HCT116 (cell line): ENCODE data around the gene POR.

Experiments used
- CEBPB ChIP-seq: IDR thresholded peaks from 2 replicates; pipeline ENCODE4 v1.6.1; 2012; ENCODE audit warnings: low read depth
- ELF1 ChIP-seq: IDR thresholded peaks from 2 replicates; pipeline ENCODE4 v1.6.1; 2012; ENCODE audit warnings: low read depth, borderline replicate concordance
- EZH2 ChIP-seq: fragments of 200-600 bp; sonication (generic); IDR thresholded peaks from 2 replicates; pipeline ENCODE4 v1.6.1; 2017; ENCODE audit warnings: antibody characterized with exemption, mixed run types
- POLR2A ChIP-seq: IDR thresholded peaks from 2 replicates; pipeline ENCODE4 v1.7.0; 2011; ENCODE audit warnings: borderline replicate concordance; ENCODE audit not compliant: insufficient read depth, insufficient read length; ENCODE audit errors: extremely low read depth
- POLR2AphosphoS5 ChIP-seq: IDR thresholded peaks from 2 replicates; pipeline ENCODE4 v1.6.1; 2011; ENCODE audit warnings: mild to moderate bottlenecking, low read depth, low read length, moderate library complexity
- SIN3A ChIP-seq: IDR thresholded peaks from 2 replicates; pipeline ENCODE4 v1.6.1; 2012; ENCODE audit warnings: low read depth
- TCF7L2 ChIP-seq: IDR thresholded peaks from 2 replicates; pipeline ENCODE4 v1.7.0; 2011; ENCODE audit warnings: borderline replicate concordance, inconsistent platforms; ENCODE audit not compliant: insufficient read depth, insufficient read length; ENCODE audit errors: extremely low read depth
- ZNF274 ChIP-seq: fragments of 200-500 bp; sonication (Bioruptor generic); IDR thresholded peaks from 2 replicates; pipeline ENCODE4 v1.6.1; 2014; ENCODE audit warnings: mild to moderate bottlenecking, low read depth, low read length, inconsistent platforms
- TF ChIP-seq, protein P1 (sequence below), 3 experiments: fragments of 200-600 bp in 1 of 3; sonication (generic) in 1 of 3; IDR thresholded peaks in 2 of 3; conservative IDR thresholded peaks in 1 of 3; 2 replicates each; pipeline ENCODE4 v1.5.1; 2012 to 2017; ENCODE audit warnings: low read depth in 2 of 3, low read length in 2 of 3, antibody characterized with exemption in 1 of 3, borderline replicate concordance in 1 of 3, control low read depth in 1 of 3, mild to moderate bottlenecking in 1 of 3, mixed read lengths in 1 of 3, mixed run types in 1 of 3, moderate library complexity in 1 of 3; ENCODE audit not compliant: insufficient read depth in 1 of 3
- TF ChIP-seq, protein P2 (sequence below): IDR thresholded peaks from 2 replicates; pipeline ENCODE4 v1.6.1; 2011; ENCODE audit warnings: mild to moderate bottlenecking, low read length, moderate library complexity; ENCODE audit not compliant: insufficient replicate concordance; ENCODE audit errors: extremely low read depth
- TF ChIP-seq, protein P3 (sequence below): IDR thresholded peaks from 2 replicates; pipeline ENCODE4 v1.6.1; 2012

DNA sequence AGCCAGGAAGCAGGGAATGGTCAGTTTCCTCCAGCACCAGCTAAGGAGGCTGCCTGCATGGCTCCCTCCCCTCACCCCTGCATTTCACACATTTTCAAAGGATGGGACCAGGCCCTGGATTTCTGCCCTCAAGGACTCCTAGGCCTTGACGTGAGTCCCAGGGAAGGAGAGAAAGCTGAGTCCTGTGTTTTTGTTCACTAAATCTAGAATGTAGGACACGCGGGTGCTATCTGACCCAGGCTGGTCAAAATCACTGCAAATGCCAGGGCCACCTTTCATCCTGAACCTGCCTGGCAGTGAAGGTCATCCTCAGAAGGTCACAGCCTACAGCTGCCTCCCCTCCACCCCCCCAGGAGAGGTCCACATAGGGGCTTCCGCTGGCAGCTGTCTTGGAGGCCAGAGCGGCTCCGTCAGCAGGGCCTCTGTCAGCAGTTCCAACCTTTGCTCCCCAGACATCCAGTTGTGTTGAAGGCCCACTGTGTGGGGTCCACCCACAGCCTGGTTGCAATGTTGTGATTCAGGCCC lies 18.1 kb upstream of the POR start:
- TF ChIP-seq POLR2AphosphoS5: no peak
- TF ChIP-seq, protein P1, sequence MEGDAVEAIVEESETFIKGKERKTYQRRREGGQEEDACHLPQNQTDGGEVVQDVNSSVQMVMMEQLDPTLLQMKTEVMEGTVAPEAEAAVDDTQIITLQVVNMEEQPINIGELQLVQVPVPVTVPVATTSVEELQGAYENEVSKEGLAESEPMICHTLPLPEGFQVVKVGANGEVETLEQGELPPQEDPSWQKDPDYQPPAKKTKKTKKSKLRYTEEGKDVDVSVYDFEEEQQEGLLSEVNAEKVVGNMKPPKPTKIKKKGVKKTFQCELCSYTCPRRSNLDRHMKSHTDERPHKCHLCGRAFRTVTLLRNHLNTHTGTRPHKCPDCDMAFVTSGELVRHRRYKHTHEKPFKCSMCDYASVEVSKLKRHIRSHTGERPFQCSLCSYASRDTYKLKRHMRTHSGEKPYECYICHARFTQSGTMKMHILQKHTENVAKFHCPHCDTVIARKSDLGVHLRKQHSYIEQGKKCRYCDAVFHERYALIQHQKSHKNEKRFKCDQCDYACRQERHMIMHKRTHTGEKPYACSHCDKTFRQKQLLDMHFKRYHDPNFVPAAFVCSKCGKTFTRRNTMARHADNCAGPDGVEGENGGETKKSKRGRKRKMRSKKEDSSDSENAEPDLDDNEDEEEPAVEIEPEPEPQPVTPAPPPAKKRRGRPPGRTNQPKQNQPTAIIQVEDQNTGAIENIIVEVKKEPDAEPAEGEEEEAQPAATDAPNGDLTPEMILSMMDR (IDR thresholded peaks at IDR 0.05 in 2 of 3, conservative IDR thresholded peaks at IDR 0.05 in 1 of 3; ENCODE audit: borderline replicate concordance in 1 of 3, insufficient read depth in 1 of 3, low read depth in 2 of 3, low read length in 2 of 3): no peak
- no peak for TF ChIP-seq POLR2A
- no peak for TF ChIP-seq EZH2
- no peak for TF ChIP-seq ELF1
- no peak for TF ChIP-seq ZNF274
- TF ChIP-seq, protein P2, sequence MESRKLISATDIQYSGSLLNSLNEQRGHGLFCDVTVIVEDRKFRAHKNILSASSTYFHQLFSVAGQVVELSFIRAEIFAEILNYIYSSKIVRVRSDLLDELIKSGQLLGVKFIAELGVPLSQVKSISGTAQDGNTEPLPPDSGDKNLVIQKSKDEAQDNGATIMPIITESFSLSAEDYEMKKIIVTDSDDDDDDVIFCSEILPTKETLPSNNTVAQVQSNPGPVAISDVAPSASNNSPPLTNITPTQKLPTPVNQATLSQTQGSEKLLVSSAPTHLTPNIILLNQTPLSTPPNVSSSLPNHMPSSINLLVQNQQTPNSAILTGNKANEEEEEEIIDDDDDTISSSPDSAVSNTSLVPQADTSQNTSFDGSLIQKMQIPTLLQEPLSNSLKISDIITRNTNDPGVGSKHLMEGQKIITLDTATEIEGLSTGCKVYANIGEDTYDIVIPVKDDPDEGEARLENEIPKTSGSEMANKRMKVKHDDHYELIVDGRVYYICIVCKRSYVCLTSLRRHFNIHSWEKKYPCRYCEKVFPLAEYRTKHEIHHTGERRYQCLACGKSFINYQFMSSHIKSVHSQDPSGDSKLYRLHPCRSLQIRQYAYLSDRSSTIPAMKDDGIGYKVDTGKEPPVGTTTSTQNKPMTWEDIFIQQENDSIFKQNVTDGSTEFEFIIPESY: no peak
- TF ChIP-seq TCF7L2: no peak
- TF ChIP-seq CEBPB: no peak
- TF ChIP-seq, protein P3, sequence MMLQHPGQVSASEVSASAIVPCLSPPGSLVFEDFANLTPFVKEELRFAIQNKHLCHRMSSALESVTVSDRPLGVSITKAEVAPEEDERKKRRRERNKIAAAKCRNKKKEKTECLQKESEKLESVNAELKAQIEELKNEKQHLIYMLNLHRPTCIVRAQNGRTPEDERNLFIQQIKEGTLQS: no peak
- no peak for TF ChIP-seq SIN3A
